ENCODE measurements around the gene SPOUT1. TPM values are rescaled to one million over a fixed set of nuclear protein-coding genes. Genes with fewer than 3 reads are reported as not detected.
A peak's percentile ranks its signal among the peaks of the same experiment; 100 is the strongest.

SPOUT1 gene
- polyA plus RNA-seq, 2 of the 4 experiments (the other 2 are of a cell fraction) = 24.3 to 28.5 TPM

GRCh38 chr9:128819716-128820664 lies 9.6 kb downstream of the SPOUT1 start:
- no peak for ATAC-seq
- 91% methylated on average over 16 of the region's 18 CpGs for WGBS (ENCODE audit: missing lambda C conversion rate)
- peak overlapping the region; percentile 100 for H3K4me2 ChIP-seq
- no peak for DNase-seq (ENCODE audit: low read depth in 1 of 2, low spot score in 1 of 2)
- ChIA-PET POLR2A (interaction anchor here (1.5 to 2.6 kb wide), 2 partner anchors 10 to 25 kb away, joined by 3 to 24 read pairs; partner anchors contain the start of gene SPOUT1), CTCF (interaction anchor here (0.5 to 5.0 kb wide), 17 partner anchors 7 to 185 kb away, joined by 3 to 51 read pairs (median 7); partner anchors contain the start of genes PKN3 and SPOUT1)
- TF ChIP-seq TFCP2L1 (CRISPR knock-in tag; IDR thresholded peaks at IDR 0.05) (no peak), HEYL (CRISPR knock-in tag; IDR thresholded peaks at IDR 0.05) (no peak), EHF (CRISPR knock-in tag; IDR thresholded peaks at IDR 0.05) (no peak), MAZ (IDR thresholded peaks at IDR 0.05; ENCODE audit: borderline replicate concordance, low read depth, low read length) (no peak), FOXS1 (CRISPR knock-in tag; IDR thresholded peaks at IDR 0.05) (no peak), ESRRA (IDR thresholded peaks at IDR 0.05; ENCODE audit: borderline replicate concordance, low read length) (no peak), JUNB (IDR thresholded peaks at IDR 0.05) (no peak), RAD21 (conservative IDR thresholded peaks at IDR 0.05 in 1 of 2, IDR thresholded peaks at IDR 0.05 in 1 of 2) (no peak), KDM1A (IDR thresholded peaks at IDR 0.05; ENCODE audit: low read depth) (no peak), GATA3 (IDR thresholded peaks at IDR 0.05; ENCODE audit: borderline replicate concordance) (no peak), POLR2A (IDR thresholded peaks at IDR 0.05; ENCODE audit: low read length) (no peak)
- H3K4me1 ChIP-seq = peaks cover 11% of the 10 kb centered on the region
- no peaks in the 10 kb centered on the region for H3K9me3 ChIP-seq
- H3K4me3 ChIP-seq = peak overlapping the region; percentile 76; the same call in 2 of the 3 replicates
- no peak for FAIRE-seq
- H3K27ac ChIP-seq = no peak overlapping the region

DNA sequence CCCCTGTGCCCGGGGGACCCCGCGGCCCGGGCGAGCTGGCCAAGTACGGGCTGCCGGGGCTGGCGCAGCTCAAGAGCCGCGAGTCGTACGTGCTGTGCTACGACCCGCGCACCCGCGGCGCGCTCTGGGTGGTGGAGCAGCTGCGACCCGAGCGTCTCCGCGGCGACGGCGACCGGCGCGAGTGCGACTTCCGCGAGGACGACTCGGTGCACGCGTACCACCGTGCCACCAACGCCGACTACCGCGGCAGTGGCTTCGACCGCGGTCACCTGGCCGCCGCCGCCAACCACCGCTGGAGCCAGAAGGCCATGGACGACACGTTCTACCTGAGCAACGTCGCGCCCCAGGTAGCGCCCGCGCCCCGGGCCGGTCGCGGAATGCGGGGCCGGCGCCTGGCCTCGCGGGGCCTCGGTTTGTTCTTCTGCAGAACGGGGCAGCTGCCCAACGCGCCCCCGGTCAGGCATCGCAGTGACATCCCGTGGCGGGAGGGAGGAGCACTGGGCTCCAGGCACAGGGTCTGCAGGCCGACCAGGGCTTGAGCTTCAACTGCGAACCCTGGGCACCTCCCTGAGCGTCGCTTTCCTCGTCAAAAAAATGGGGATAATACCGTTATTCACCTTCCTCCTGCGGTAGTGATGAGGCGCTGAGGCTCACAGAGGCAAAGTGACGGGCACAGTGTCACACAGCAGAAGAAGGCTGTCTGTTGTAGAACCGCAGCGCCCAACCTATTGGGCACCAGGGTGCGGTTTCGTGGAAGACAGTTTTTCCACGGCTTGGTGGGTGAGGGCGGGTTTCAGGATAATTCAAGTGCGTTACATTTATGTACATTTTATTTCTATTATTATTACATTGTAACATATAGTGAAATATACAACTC lies 10.5 kb downstream of the SPOUT1 start:
- Histone ChIP-seq H3K4me2 (peak overlapping the region; percentile 100), H3K4me1 (peaks cover 11% of the 10 kb centered on the region), H3K9me3 (no peaks in the 10 kb centered on the region), H3K4me3 (peak overlapping the region; percentile 76), H3K27ac (peak overlapping the region; percentile 90 to 93)
- ChIA-PET CTCF (interaction anchor here (0.5 to 5.0 kb wide), 34 partner anchors 8 to 215 kb away, joined by 3 to 51 read pairs (median 4); partner anchors contain the start of genes PKN3, SPOUT1 and ZER1), POLR2A (interaction anchor here (0.8 to 2.6 kb wide), 5 partner anchors 11 to 807 kb away, joined by 3 to 24 read pairs (median 4); partner anchors contain the start of genes NTMT1, SPOUT1 and ZDHHC12)
- 46% methylated on average over 21 of the region's 90 CpGs for WGBS (ENCODE audit: missing lambda C conversion rate)
- no peak for FAIRE-seq
- DNase-seq (ENCODE audit: low read depth in 1 of 2, low spot score in 1 of 2) = peak in 1 of 2 experiments; percentile 35
- peak; percentile 17 to 58 for ATAC-seq
- no peak for TF ChIP-seq TFCP2L1 (CRISPR knock-in tag; IDR thresholded peaks at IDR 0.05)
- TF ChIP-seq NPAS2 (CRISPR knock-in tag; IDR thresholded peaks at IDR 0.05; ENCODE audit: borderline replicate concordance) = no peak
- no peak for TF ChIP-seq RARB (CRISPR knock-in tag; IDR thresholded peaks at IDR 0.05)
- no peak for TF ChIP-seq HDAC2 (IDR thresholded peaks at IDR 0.05)
- TF ChIP-seq EP300 (IDR thresholded peaks at IDR 0.05) = no peak
- TF ChIP-seq, protein P1, sequence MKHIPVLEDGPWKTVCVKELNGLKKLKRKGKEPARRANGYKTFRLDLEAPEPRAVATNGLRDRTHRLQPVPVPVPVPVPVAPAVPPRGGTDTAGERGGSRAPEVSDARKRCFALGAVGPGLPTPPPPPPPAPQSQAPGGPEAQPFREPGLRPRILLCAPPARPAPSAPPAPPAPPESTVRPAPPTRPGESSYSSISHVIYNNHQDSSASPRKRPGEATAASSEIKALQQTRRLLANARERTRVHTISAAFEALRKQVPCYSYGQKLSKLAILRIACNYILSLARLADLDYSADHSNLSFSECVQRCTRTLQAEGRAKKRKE (CRISPR knock-in tag; IDR thresholded peaks at IDR 0.05; ENCODE audit: low read depth) = no peak
- no peak for TF ChIP-seq POLR2AphosphoS2 (conservative IDR thresholded peaks at IDR 0.05; ENCODE audit: low read length)
- no peak for TF ChIP-seq KDM1A (IDR thresholded peaks at IDR 0.05; ENCODE audit: low read depth)
- peak; percentile 72 for TF ChIP-seq E2F6 (IDR thresholded peaks at IDR 0.05; ENCODE audit: borderline replicate concordance, low read depth)
- TF ChIP-seq, protein P2, sequence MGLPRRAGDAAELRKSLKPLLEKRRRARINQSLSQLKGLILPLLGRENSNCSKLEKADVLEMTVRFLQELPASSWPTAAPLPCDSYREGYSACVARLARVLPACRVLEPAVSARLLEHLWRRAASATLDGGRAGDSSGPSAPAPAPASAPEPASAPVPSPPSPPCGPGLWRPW (IDR thresholded peaks at IDR 0.05) = no peak
- TF ChIP-seq, protein P3, sequence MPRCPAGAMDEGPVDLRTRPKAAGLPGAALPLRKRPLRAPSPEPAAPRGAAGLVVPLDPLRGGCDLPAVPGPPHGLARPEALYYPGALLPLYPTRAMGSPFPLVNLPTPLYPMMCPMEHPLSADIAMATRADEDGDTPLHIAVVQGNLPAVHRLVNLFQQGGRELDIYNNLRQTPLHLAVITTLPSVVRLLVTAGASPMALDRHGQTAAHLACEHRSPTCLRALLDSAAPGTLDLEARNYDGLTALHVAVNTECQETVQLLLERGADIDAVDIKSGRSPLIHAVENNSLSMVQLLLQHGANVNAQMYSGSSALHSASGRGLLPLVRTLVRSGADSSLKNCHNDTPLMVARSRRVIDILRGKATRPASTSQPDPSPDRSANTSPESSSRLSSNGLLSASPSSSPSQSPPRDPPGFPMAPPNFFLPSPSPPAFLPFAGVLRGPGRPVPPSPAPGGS (IDR thresholded peaks at IDR 0.05) = no peak
- peak; percentile 62; the same call in 1 of the 2 replicates for TF ChIP-seq RNF2 (IDR thresholded peaks at IDR 0.05; ENCODE audit: borderline replicate concordance, low read depth)
- TF ChIP-seq, protein P4, sequence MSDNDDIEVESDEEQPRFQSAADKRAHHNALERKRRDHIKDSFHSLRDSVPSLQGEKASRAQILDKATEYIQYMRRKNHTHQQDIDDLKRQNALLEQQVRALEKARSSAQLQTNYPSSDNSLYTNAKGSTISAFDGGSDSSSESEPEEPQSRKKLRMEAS (IDR thresholded peaks at IDR 0.05) = peak; percentile 47
- no peak for TF ChIP-seq HOXA7 (CRISPR knock-in tag; IDR thresholded peaks at IDR 0.05)
- TF ChIP-seq ZFP36 (IDR thresholded peaks at IDR 0.05; ENCODE audit: borderline replicate concordance, partially characterized antibody) = no peak
- TF ChIP-seq, protein P5, sequence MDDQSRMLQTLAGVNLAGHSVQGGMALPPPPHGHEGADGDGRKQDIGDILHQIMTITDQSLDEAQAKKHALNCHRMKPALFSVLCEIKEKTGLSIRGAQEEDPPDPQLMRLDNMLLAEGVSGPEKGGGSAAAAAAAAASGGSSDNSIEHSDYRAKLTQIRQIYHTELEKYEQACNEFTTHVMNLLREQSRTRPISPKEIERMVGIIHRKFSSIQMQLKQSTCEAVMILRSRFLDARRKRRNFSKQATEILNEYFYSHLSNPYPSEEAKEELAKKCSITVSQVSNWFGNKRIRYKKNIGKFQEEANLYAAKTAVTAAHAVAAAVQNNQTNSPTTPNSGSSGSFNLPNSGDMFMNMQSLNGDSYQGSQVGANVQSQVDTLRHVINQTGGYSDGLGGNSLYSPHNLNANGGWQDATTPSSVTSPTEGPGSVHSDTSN (IDR thresholded peaks at IDR 0.05) = peak; percentile 52; the same call in 1 of the 2 replicates
